Upper lobe of right lung (tissue), 1 donor: ENCODE measurements around the gene FMN1. TPM values are rescaled to one million over a fixed set of nuclear protein-coding genes. Genes with fewer than 3 reads are reported as not detected.

Source experiments
- ATAC-seq: fragments of 200-7000 bp; cut with Tn5 transposase; one replicate; pipeline ENCODE4 v1.9.1; 2020; ENCODE audit warnings: mild to moderate bottlenecking, moderate library complexity
- DNase-seq: peaks from one replicate; pipeline ENCODE4 v3.0.0-alpha.2; 2020
- H3K27ac ChIP-seq: fragments of 200-600 bp; one replicate; pipeline ENCODE4 v1.8.0; 2022
- H3K27me3 ChIP-seq: fragments of 200-600 bp; one replicate; pipeline ENCODE4 v1.8.0; 2022; ENCODE audit warnings: mild to moderate bottlenecking
- H3K36me3 ChIP-seq: fragments of 200-600 bp; one replicate; pipeline ENCODE4 v1.8.0; 2022
- H3K4me1 ChIP-seq: fragments of 200-600 bp; one replicate; pipeline ENCODE4 v1.8.0; 2022
- H3K4me3 ChIP-seq: fragments of 200-600 bp; one replicate; pipeline ENCODE4 v1.8.0; 2022; ENCODE audit warnings: mild to moderate bottlenecking
- H3K9me3 ChIP-seq: fragments of 200-600 bp; one replicate; pipeline ENCODE4 v1.8.0; 2022
- CTCF ChIP-seq: fragments of 200-600 bp; IDR thresholded peaks from one replicate; pipeline ENCODE4 v1.8.0; 2022; ENCODE audit warnings: antibody characterized with exemption
- intact Hi-C: fragments of 100-400 bp; cut with DNase I; formaldehyde crosslinking; loops from one replicate; pipeline ENCODE4 v1.11.0; 2022
- total RNA-seq: library from RNA; stranded (reverse); fragmentation: NEBNext Ultra II Directional; extraction: Animal tissue kit (Norgen Biotek cat#: 25700); gene quantifications from one replicate; pipeline ENCODE4 v1.2.1, GENCODE V29; 2021
- donor health status: DM: no; HTN: yes; CAD: no; lungs with severe emphysema.

Gene FMN1
- total RNA-seq, 1 donor from 2014 or later, result 33.5 TPM

- ATAC-seq, result no peak
- Histone ChIP-seq H3K27me3 (no peaks in the 10 kb centered on the region), H3K4me1 (no peaks in the 10 kb centered on the region), H3K4me3 (no peak overlapping the region), H3K27ac (no peak overlapping the region), H3K36me3 (no peaks in the 10 kb centered on the region), H3K9me3 (no peaks in the 10 kb centered on the region)
- no peak for TF ChIP-seq CTCF
- no peak for DNase-seq
- intact Hi-C loops, result no loop called here
Observed at GRCh38 chr15:33083232-33084081, 111.1 kb downstream of the FMN1 start.

- ATAC-seq (no peak), DNase-seq (no peak)
- Histone ChIP-seq H3K9me3 (no peaks in the 10 kb centered on the region), H3K4me1 (no peaks in the 10 kb centered on the region), H3K27me3 (no peaks in the 10 kb centered on the region), H3K27ac (no peak overlapping the region), H3K4me3 (no peak overlapping the region), H3K36me3 (no peaks in the 10 kb centered on the region)
- TF ChIP-seq CTCF, result no peak
- intact Hi-C loops, result no loop called here
Observed at GRCh38 chr15:33080006-33080405, 114.5 kb downstream of the FMN1 start.

- Histone ChIP-seq H3K27ac (no peak overlapping the region), H3K27me3 (no peaks in the 10 kb centered on the region), H3K9me3 (no peaks in the 10 kb centered on the region), H3K36me3 (no peaks in the 10 kb centered on the region), H3K4me1 (no peaks in the 10 kb centered on the region), H3K4me3 (no peak overlapping the region)
- DNase-seq (no peak), ATAC-seq (no peak)
- intact Hi-C loops, result no loop called here
- TF ChIP-seq CTCF, result no peak
Observed at GRCh38 chr15:33078607-33079006, 115.9 kb downstream of the FMN1 start.

- intact Hi-C loops, result no loop called here
- no peaks in the 10 kb centered on the region for H3K27me3 ChIP-seq
- H3K4me3 ChIP-seq, result no peak overlapping the region
- no peak for DNase-seq
- H3K36me3 ChIP-seq, result no peaks in the 10 kb centered on the region
- no peak overlapping the region for H3K27ac ChIP-seq
- no peak for ATAC-seq
- H3K4me1 ChIP-seq, result no peaks in the 10 kb centered on the region
- no peak for TF ChIP-seq CTCF
- H3K9me3 ChIP-seq, result no peaks in the 10 kb centered on the region
Observed at GRCh38 chr15:33076937-33077336, 117.6 kb downstream of the FMN1 start.

- ATAC-seq, result peak; percentile 94
- intact Hi-C loops, result no loop called here
- H3K9me3 ChIP-seq, result no peaks in the 10 kb centered on the region
- DNase-seq, result no peak
- no peaks in the 10 kb centered on the region for H3K4me1 ChIP-seq
- H3K4me3 ChIP-seq, result no peak overlapping the region
- no peaks in the 10 kb centered on the region for H3K27me3 ChIP-seq
- H3K36me3 ChIP-seq, result no peaks in the 10 kb centered on the region
- peak; percentile 19 for TF ChIP-seq CTCF
- H3K27ac ChIP-seq, result no peak overlapping the region
Observed at GRCh38 chr15:33074942-33075341, 119.6 kb downstream of the FMN1 start.
